ENCODE results near the gene PGGHG. TPM values are rescaled to one million over a fixed set of nuclear protein-coding genes. Genes with fewer than 3 reads are reported as not detected.

PGGHG gene
- total and polyA plus RNA-seq, 8 donors = 3.5 to 44.0 (median 16.2) TPM

DNA sequence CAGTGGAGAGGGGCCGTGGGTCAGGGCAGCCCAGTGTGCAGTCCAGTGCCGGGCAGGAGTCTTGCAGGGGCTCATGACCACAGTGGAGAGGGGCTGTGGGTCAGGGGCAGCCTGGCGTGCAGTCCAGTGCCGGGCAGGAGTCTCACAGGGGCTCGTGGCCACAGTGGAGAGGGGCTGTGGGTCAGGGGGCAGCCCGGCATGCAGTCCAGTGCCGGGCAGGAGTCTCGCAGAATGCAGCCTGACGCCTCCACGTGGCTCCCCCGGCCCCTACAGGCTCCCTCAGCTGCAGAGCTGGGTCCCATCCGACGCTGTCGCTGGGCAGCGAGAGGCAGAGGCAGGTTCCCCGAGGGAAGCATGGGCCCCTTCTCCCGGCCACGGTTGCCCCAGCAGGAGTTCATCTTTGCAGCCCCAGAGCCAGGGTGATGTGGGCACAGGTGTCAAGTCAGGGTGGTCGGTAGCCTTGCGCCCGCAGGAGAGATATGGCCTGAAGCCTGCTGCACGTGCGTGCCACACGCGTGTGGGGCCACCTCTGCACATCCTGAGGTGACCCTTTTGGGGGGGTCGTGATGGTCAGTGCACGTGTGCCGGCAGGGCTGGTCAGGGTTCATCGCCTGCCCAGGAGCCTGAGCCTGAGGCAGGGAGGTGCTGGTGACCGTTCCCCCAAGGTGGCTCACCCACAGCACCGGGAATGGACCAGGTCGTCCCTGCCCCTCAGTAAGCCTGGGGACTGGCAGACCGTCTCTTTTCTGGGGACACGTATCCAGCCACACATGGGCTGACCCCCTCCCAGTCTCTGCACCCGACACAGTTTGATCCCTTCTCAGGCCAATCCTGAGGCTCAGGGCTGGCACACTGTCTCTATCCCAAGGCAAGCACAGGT lies 7.5 kb downstream of the PGGHG start:
- Histone ChIP-seq H3K4me1 (peaks cover 0 to 22% (median 6%) of the 10 kb centered on the region in 4 donors), H3K36me3 (peaks cover 0 to 37% (median 33%) of the 10 kb centered on the region in 4 donors), H3K27ac (no peak overlapping the region), H3K9me3 (no peaks in the 10 kb centered on the region), H3K27me3 (peaks cover 12 to 50% (median 30%) of the 10 kb centered on the region in 3 donors), H3K4me3 (no peak overlapping the region)
- DNase-seq = no peak
- 64 to 81% (median 77%) methylated on average over 29 to 35 of the region's 35 CpGs for whole genome bisulfite sequencing, 5 donors
- no peak for TF ChIP-seq POLR2AphosphoS5 (IDR thresholded peaks at IDR 0.05)
- TF ChIP-seq, protein P1, sequence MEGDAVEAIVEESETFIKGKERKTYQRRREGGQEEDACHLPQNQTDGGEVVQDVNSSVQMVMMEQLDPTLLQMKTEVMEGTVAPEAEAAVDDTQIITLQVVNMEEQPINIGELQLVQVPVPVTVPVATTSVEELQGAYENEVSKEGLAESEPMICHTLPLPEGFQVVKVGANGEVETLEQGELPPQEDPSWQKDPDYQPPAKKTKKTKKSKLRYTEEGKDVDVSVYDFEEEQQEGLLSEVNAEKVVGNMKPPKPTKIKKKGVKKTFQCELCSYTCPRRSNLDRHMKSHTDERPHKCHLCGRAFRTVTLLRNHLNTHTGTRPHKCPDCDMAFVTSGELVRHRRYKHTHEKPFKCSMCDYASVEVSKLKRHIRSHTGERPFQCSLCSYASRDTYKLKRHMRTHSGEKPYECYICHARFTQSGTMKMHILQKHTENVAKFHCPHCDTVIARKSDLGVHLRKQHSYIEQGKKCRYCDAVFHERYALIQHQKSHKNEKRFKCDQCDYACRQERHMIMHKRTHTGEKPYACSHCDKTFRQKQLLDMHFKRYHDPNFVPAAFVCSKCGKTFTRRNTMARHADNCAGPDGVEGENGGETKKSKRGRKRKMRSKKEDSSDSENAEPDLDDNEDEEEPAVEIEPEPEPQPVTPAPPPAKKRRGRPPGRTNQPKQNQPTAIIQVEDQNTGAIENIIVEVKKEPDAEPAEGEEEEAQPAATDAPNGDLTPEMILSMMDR (IDR thresholded peaks at IDR 0.05) = no peak
- TF ChIP-seq EP300 (IDR thresholded peaks at IDR 0.05) = no peak
- no peak for TF ChIP-seq POLR2A (IDR thresholded peaks at IDR 0.05)
- intact Hi-C loops (cut with DNase I; ENCODE audit: low total_unique reads) = no loop called here

DNA sequence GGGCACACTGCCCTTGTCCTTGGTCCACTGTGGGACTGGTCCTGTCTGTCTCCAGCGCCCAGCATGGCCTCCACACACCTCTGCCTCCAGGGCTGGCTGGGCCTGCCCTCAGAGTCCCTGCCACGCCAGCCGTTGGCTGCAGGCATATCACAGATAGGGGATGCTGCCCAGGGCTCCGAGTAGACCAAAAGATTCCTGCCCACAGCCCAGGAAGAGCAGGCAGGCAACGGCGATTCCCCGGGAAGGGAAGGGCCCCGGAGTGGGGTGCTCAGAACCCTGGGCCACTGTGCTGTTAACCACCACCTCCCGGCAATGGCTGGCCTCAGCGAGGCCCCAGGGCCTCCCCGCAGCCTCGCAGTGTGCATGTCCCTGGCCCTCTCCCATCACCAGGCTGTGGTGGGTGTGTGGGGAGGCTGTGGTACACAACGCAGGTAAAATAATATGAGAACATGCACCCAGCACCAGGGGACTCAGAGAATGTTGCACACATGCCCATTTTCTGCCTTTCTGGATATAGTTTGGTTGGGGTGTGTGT lies 8.2 kb downstream of the PGGHG start:
- no peaks in the 10 kb centered on the region for H3K9me3 ChIP-seq
- no peak for DNase-seq
- H3K27me3 ChIP-seq = peaks cover 12 to 50% (median 30%) of the 10 kb centered on the region in 3 donors
- H3K4me3 ChIP-seq = no peak overlapping the region
- peak overlapping the region in 1 of 5 donors; percentile 14 for H3K27ac ChIP-seq
- peaks cover 0 to 22% (median 6%) of the 10 kb centered on the region in 4 donors for H3K4me1 ChIP-seq
- intact Hi-C loops (cut with DNase I; ENCODE audit: low total_unique reads) = no loop called here
- WGBS, 5 donors = 55 to 69% (median 60%) methylated on average over 12 to 13 of the region's 13 CpGs
- H3K36me3 ChIP-seq = peaks cover 0 to 30% (median 29%) of the 10 kb centered on the region in 4 donors
- TF ChIP-seq EP300 (IDR thresholded peaks at IDR 0.05) (no peak), POLR2A (IDR thresholded peaks at IDR 0.05) (no peak), POLR2AphosphoS5 (IDR thresholded peaks at IDR 0.05) (no peak)
- TF ChIP-seq, protein P1 (IDR thresholded peaks at IDR 0.05) = no peak

DNA sequence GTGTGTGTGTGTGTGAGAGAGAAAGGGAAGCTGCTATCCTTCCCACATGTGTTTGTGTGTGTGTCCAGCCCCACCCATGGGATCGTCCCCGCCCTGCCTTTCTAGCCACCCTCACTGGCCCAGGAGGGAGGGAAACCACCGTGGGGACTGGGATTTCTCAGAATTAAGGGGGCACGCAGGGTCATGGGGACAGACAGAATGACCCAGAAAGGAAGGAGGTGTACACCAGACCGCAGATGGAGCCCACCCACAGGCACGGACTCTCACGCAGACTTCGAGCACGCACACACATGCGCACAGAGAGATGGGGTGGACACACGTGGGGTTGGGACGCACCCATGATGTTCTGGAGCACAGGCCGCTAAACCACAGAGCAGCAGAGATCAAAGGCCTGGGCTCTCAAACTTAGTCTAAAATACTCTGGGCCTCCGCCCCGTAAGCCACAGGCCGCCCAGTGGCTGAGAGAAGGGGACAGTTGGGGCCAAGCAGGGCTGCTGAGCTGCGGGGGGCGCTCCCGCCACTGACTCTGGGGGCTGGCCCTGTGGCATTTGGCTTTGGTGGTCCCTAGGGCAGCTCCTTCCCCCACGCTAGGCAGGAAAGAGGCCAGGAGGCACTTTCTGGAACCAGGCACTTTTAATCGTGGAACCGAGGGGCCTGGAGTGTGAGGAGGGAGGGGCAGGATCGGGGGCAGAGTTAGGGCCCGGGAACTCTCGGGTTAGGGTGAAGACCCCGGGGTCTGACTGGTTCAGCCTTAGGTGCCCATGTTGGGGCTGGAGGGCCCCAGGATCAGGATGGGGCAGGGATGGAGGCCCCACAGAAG lies 8.9 kb downstream of the PGGHG start:
- intact Hi-C loops (cut with DNase I; ENCODE audit: low total_unique reads) = no loop called here
- Histone ChIP-seq H3K27me3 (peaks cover 12 to 50% (median 30%) of the 10 kb centered on the region in 3 donors), H3K36me3 (peaks cover 0 to 25% (median 23%) of the 10 kb centered on the region in 4 donors), H3K27ac (peak overlapping the region in 1 of 5 donors; percentile 14), H3K4me3 (no peak overlapping the region), H3K4me1 (peaks cover 0 to 22% (median 6%) of the 10 kb centered on the region in 4 donors), H3K9me3 (no peaks in the 10 kb centered on the region)
- DNase-seq = no peak
- 49 to 63% (median 54%) methylated on average over 14 to 26 of the region's 26 CpGs for WGBS, 5 donors
- TF ChIP-seq POLR2A (IDR thresholded peaks at IDR 0.05) = no peak
- no peak for TF ChIP-seq POLR2AphosphoS5 (IDR thresholded peaks at IDR 0.05)
- TF ChIP-seq EP300 (IDR thresholded peaks at IDR 0.05) = no peak
- TF ChIP-seq, protein P1 (IDR thresholded peaks at IDR 0.05) = no peak

Data from stomach (tissue), 9 donors.